Endodermal cell (in vitro differentiated cells): Measurements from ENCODE around the gene SERPINA12. TPM values are rescaled to one million over a fixed set of nuclear protein-coding genes. Genes with fewer than 3 reads are reported as not detected.

ENCODE experiments used
- DNase-seq: peaks from one replicate; pipeline ENCODE4 v3.0.0-alpha.2; 2017
- H3K27ac ChIP-seq: 2 replicates; pipeline ENCODE4 v1.5.1; 2013; ENCODE audit warnings: mild to moderate bottlenecking, low read depth, low read length, moderate library complexity
- H3K27me3 ChIP-seq: 2 replicates; pipeline ENCODE4 v1.6.1; 2013; ENCODE audit warnings: mild to moderate bottlenecking, low read length, moderate library complexity; ENCODE audit not compliant: insufficient read depth, control insufficient read depth, poor library complexity, severe bottlenecking
- H3K36me3 ChIP-seq: 2 replicates; pipeline ENCODE4 v1.7.0; 2013; ENCODE audit warnings: mild to moderate bottlenecking, low read length, moderate library complexity; ENCODE audit not compliant: control insufficient read depth, insufficient read depth
- H3K4me1 ChIP-seq: one replicate; pipeline ENCODE4 v1.7.0; 2013; ENCODE audit warnings: low read length; ENCODE audit not compliant: control insufficient read depth, insufficient read depth
- H3K4me3 ChIP-seq: 2 replicates; pipeline ENCODE4 v1.5.1; 2013; ENCODE audit warnings: mild to moderate bottlenecking, low read length, moderate library complexity
- H3K9ac ChIP-seq: 2 replicates; pipeline ENCODE4 v1.6.1; 2013; ENCODE audit warnings: mild to moderate bottlenecking, low read length, moderate library complexity; ENCODE audit not compliant: poor library complexity, severe bottlenecking; ENCODE audit errors: extremely low read depth
- H3K9me3 ChIP-seq: 2 replicates; pipeline ENCODE4 v1.6.1; 2013; ENCODE audit warnings: mild to moderate bottlenecking, low read length, moderate library complexity; ENCODE audit not compliant: control insufficient read depth
- H3K27ac Mint-ChIP-seq: 2 replicates; pipeline ENCODE4 v1.8.0; 2020; ENCODE audit warnings: mixed read lengths
- H3K27me3 Mint-ChIP-seq: 2 replicates; pipeline ENCODE4 v1.8.0; 2021; ENCODE audit warnings: mild to moderate bottlenecking, mixed read lengths; ENCODE audit not compliant: insufficient read depth
- H3K36me3 Mint-ChIP-seq: 2 replicates; pipeline ENCODE4 v1.8.0; 2020; ENCODE audit warnings: low read depth, mixed read lengths
- H3K4me1 Mint-ChIP-seq: 2 replicates; pipeline ENCODE4 v1.8.0; 2020; ENCODE audit warnings: mixed read lengths
- H3K4me3 Mint-ChIP-seq: 2 replicates; pipeline ENCODE4 v1.8.0; 2020; ENCODE audit warnings: mild to moderate bottlenecking, moderate library complexity, mixed read lengths
- H3K9me3 Mint-ChIP-seq: 2 replicates; pipeline ENCODE4 v1.8.0; 2020; ENCODE audit warnings: mild to moderate bottlenecking, mixed read lengths
- CTCF ChIP-seq: fragments of 200-600 bp; sonication (generic); conservative IDR thresholded peaks from 2 replicates; pipeline ENCODE4 v1.5.0; 2021; ENCODE audit warnings: antibody characterized with exemption, mild to moderate bottlenecking
- WGBS, 2 experiments: methylation state at CpG; one replicate each; pipeline versions ENCODE4 v1.1.5 to v1.1.7; 2013; ENCODE audit warnings: missing lambda C conversion rate in 2 of 2, mixed read lengths in 1 of 2; ENCODE audit not compliant: insufficient coverage in 1 of 2, insufficient read length in 1 of 2; 5-methylcytosine and 5-hydroxymethylcytosine counted together
- total RNA-seq, 2 donors: library from RNA; stranded (reverse); fragmentation: NEBNext Ultra II Directional in 1 of 2; extraction: Animal tissue kit (Norgen Biotek cat#: 25700) in 1 of 2; gene quantifications; 2 replicates in 1 of 2; 3 replicates in 1 of 2; pipeline ENCODE4 v1.2.1, GENCODE V29; 2021

SERPINA12 gene
- total RNA-seq, 2 donors from 2014 or later = not detected

- peak; percentile 29 for TF ChIP-seq CTCF
- no peak overlapping the region for H3K9ac ChIP-seq
- H3K36me3 ChIP-seq = no peaks in the 10 kb centered on the region
- H3K4me1 ChIP-seq = peaks cover 3% of the 10 kb centered on the region
- Mint-ChIP-seq H3K27me3 (peaks cover 8% of the 10 kb centered on the region), H3K4me3 (no peak overlapping the region), H3K36me3 (no peaks in the 10 kb centered on the region), H3K27ac (peak overlapping the region; percentile 73), H3K9me3 (no peaks in the 10 kb centered on the region), H3K4me1 (peaks cover 8% of the 10 kb centered on the region)
- no peaks in the 10 kb centered on the region for H3K9me3 ChIP-seq
- no peak overlapping the region for H3K27ac ChIP-seq
- WGBS, 2 experiments = 68 to 81% methylated on average over 4 to 13 of the region's 13 CpGs
- H3K27me3 ChIP-seq = no peaks in the 10 kb centered on the region
- no peak overlapping the region for H3K4me3 ChIP-seq
- peak; percentile 69 for DNase-seq
These were observed 30.9 kb upstream of the SERPINA12 start for GRCh38 chr14:94540031-94540794.

GRCh38 chr14:94539181-94539580 is 29.9 kb upstream of the SERPINA12 start:
- WGBS, 2 experiments = 84 to 95% methylated on average over 2 to 7 of the region's 7 CpGs
- Histone ChIP-seq H3K36me3 (no peaks in the 10 kb centered on the region), H3K4me1 (peaks cover 3% of the 10 kb centered on the region), H3K27me3 (peaks cover under 1% of the 10 kb centered on the region), H3K4me3 (no peak overlapping the region), H3K9ac (no peak overlapping the region), H3K27ac (no peak overlapping the region), H3K9me3 (no peaks in the 10 kb centered on the region)
- DNase-seq = peak; percentile 18
- Mint-ChIP-seq H3K9me3 (no peaks in the 10 kb centered on the region), H3K27me3 (peaks cover 8% of the 10 kb centered on the region), H3K4me3 (no peak overlapping the region), H3K36me3 (no peaks in the 10 kb centered on the region), H3K4me1 (peaks cover 8% of the 10 kb centered on the region), H3K27ac (no peak overlapping the region)
- no peak for TF ChIP-seq CTCF

GRCh38 chr14:94538070-94538740 is 28.9 kb upstream of the SERPINA12 start:
- Mint-ChIP-seq H3K36me3 (no peaks in the 10 kb centered on the region), H3K27me3 (peaks cover 15% of the 10 kb centered on the region), H3K4me1 (peaks cover 8% of the 10 kb centered on the region), H3K9me3 (no peaks in the 10 kb centered on the region), H3K4me3 (no peak overlapping the region), H3K27ac (no peak overlapping the region)
- Histone ChIP-seq H3K9me3 (no peaks in the 10 kb centered on the region), H3K4me1 (peaks cover 3% of the 10 kb centered on the region), H3K27ac (no peak overlapping the region), H3K36me3 (no peaks in the 10 kb centered on the region), H3K4me3 (no peak overlapping the region), H3K9ac (no peak overlapping the region), H3K27me3 (peaks cover 5% of the 10 kb centered on the region)
- DNase-seq = peak; percentile 45
- WGBS, 2 experiments = 93 to 96% methylated on average over 6 of the region's 6 CpGs
- no peak for TF ChIP-seq CTCF
